Measurements from ENCODE around the gene AUTS2. TPM values are rescaled to one million over a fixed set of nuclear protein-coding genes. Genes with fewer than 3 reads are reported as not detected.

AUTS2 gene
- total RNA-seq, 1 experiment from 2014 or later: not detected

GRCh38 chr7:70178787-70179186 lies 580.5 kb downstream of the AUTS2 start:
- H3K4me3 ChIP-seq: no peak overlapping the region
- H3K36me3 ChIP-seq: no peaks in the 10 kb centered on the region
- H3K9me3 ChIP-seq (replicated peaks): peaks cover 3% of the 10 kb centered on the region
- no peak for DNase-seq (ENCODE audit: low read depth in 1 of 2, low spot score in 2 of 2)
- H3K27ac ChIP-seq: no peak overlapping the region
- H3K4me1 ChIP-seq (replicated peaks): no peaks in the 10 kb centered on the region
- no peaks in the 10 kb centered on the region for H3K27me3 ChIP-seq (replicated peaks)

- DNase-seq (ENCODE audit: low read depth in 1 of 2, low spot score in 2 of 2): no peak
- Histone ChIP-seq H3K27me3 (replicated peaks) (no peaks in the 10 kb centered on the region), H3K4me1 (replicated peaks) (no peaks in the 10 kb centered on the region), H3K4me3 (no peak overlapping the region), H3K9me3 (replicated peaks) (peaks cover 3% of the 10 kb centered on the region), H3K27ac (no peak overlapping the region), H3K36me3 (no peaks in the 10 kb centered on the region)
These were observed 584.2 kb downstream of the AUTS2 start for GRCh38 chr7:70182521-70182920.

GRCh38 chr7:70183278-70183677 lies 585.0 kb downstream of the AUTS2 start:
- Histone ChIP-seq H3K27me3 (replicated peaks) (no peaks in the 10 kb centered on the region), H3K27ac (no peak overlapping the region), H3K4me3 (no peak overlapping the region), H3K9me3 (replicated peaks) (peaks cover 6% of the 10 kb centered on the region), H3K4me1 (replicated peaks) (no peaks in the 10 kb centered on the region), H3K36me3 (no peaks in the 10 kb centered on the region)
- no peak for DNase-seq (ENCODE audit: low read depth in 1 of 2, low spot score in 2 of 2)

GRCh38 chr7:70188901-70189650 lies 590.8 kb downstream of the AUTS2 start:
- Histone ChIP-seq H3K9me3 (replicated peaks) (peaks cover 4% of the 10 kb centered on the region), H3K27me3 (replicated peaks) (no peaks in the 10 kb centered on the region), H3K27ac (no peak overlapping the region), H3K4me1 (replicated peaks) (no peaks in the 10 kb centered on the region), H3K4me3 (no peak overlapping the region), H3K36me3 (no peaks in the 10 kb centered on the region)
- DNase-seq (ENCODE audit: low read depth in 1 of 2, low spot score in 2 of 2): no peak

- no peak overlapping the region for H3K27ac ChIP-seq
These were observed 591.5 kb downstream of the AUTS2 start for GRCh38 chr7:70189776-70190175.

GRCh38 chr7:70190281-70190680 lies 592.0 kb downstream of the AUTS2 start:
- H3K27me3 ChIP-seq (replicated peaks): no peaks in the 10 kb centered on the region
- H3K27ac ChIP-seq: no peak overlapping the region
- DNase-seq (ENCODE audit: low read depth in 1 of 2, low spot score in 2 of 2): no peak
- no peaks in the 10 kb centered on the region for H3K36me3 ChIP-seq
- H3K4me3 ChIP-seq: no peak overlapping the region
- H3K9me3 ChIP-seq (replicated peaks): peaks cover 7% of the 10 kb centered on the region
- no peaks in the 10 kb centered on the region for H3K4me1 ChIP-seq (replicated peaks)

More at GRCh38 chr7:70189776-70190175, 591.5 kb downstream of the AUTS2 start:
- H3K36me3 ChIP-seq: no peaks in the 10 kb centered on the region
- no peaks in the 10 kb centered on the region for H3K4me1 ChIP-seq (replicated peaks)
- no peak overlapping the region for H3K4me3 ChIP-seq
- no peak for DNase-seq (ENCODE audit: low read depth in 1 of 2, low spot score in 2 of 2)
- H3K9me3 ChIP-seq (replicated peaks): peaks cover 7% of the 10 kb centered on the region
- no peaks in the 10 kb centered on the region for H3K27me3 ChIP-seq (replicated peaks)

GRCh38 chr7:70193514-70193913 lies 595.2 kb downstream of the AUTS2 start:
- H3K27ac ChIP-seq: no peak overlapping the region
- H3K4me1 ChIP-seq (replicated peaks): no peaks in the 10 kb centered on the region
- H3K4me3 ChIP-seq: no peak overlapping the region
- peaks cover 6% of the 10 kb centered on the region for H3K9me3 ChIP-seq (replicated peaks)
- DNase-seq (ENCODE audit: low read depth in 1 of 2, low spot score in 2 of 2): no peak
- no peaks in the 10 kb centered on the region for H3K36me3 ChIP-seq
- H3K27me3 ChIP-seq (replicated peaks): no peaks in the 10 kb centered on the region

GRCh38 chr7:70208236-70209063 lies 610.2 kb downstream of the AUTS2 start:
- Histone ChIP-seq H3K36me3 (no peaks in the 10 kb centered on the region), H3K27me3 (replicated peaks) (no peaks in the 10 kb centered on the region), H3K27ac (no peak overlapping the region), H3K9me3 (replicated peaks) (no peaks in the 10 kb centered on the region; the same call in 1 of the 2 replicates), H3K4me3 (no peak overlapping the region), H3K4me1 (replicated peaks) (no peaks in the 10 kb centered on the region)
- DNase-seq (ENCODE audit: low read depth in 1 of 2, low spot score in 2 of 2): no peak

- Histone ChIP-seq H3K27ac (no peak overlapping the region), H3K4me1 (replicated peaks) (no peaks in the 10 kb centered on the region), H3K27me3 (replicated peaks) (no peaks in the 10 kb centered on the region), H3K4me3 (no peak overlapping the region), H3K9me3 (replicated peaks) (no peaks in the 10 kb centered on the region; the same call in 1 of the 2 replicates), H3K36me3 (no peaks in the 10 kb centered on the region)
- DNase-seq (ENCODE audit: low read depth in 1 of 2, low spot score in 2 of 2): no peak
These were observed 612.1 kb downstream of the AUTS2 start for GRCh38 chr7:70210200-70210935.

GRCh38 chr7:70210936-70211310 lies 612.6 kb downstream of the AUTS2 start:
- H3K27ac ChIP-seq: no peak overlapping the region
- no peak overlapping the region for H3K4me3 ChIP-seq
- H3K9me3 ChIP-seq (replicated peaks): no peaks in the 10 kb centered on the region; the same call in 1 of the 2 replicates
- no peaks in the 10 kb centered on the region for H3K36me3 ChIP-seq
- no peaks in the 10 kb centered on the region for H3K27me3 ChIP-seq (replicated peaks)
- H3K4me1 ChIP-seq (replicated peaks): no peaks in the 10 kb centered on the region
- DNase-seq (ENCODE audit: low read depth in 1 of 2, low spot score in 2 of 2): no peak

- no peaks in the 10 kb centered on the region for H3K36me3 ChIP-seq
- no peak for DNase-seq (ENCODE audit: low read depth in 1 of 2, low spot score in 2 of 2)
- no peaks in the 10 kb centered on the region; the same call in none of the 2 replicates for H3K9me3 ChIP-seq (replicated peaks)
- H3K4me1 ChIP-seq (replicated peaks): no peaks in the 10 kb centered on the region
- no peak overlapping the region for H3K4me3 ChIP-seq
- H3K27me3 ChIP-seq (replicated peaks): no peaks in the 10 kb centered on the region
- no peak overlapping the region for H3K27ac ChIP-seq
These were observed 614.0 kb downstream of the AUTS2 start for GRCh38 chr7:70212281-70212680.

- H3K4me1 ChIP-seq (replicated peaks): no peaks in the 10 kb centered on the region
- H3K36me3 ChIP-seq: no peaks in the 10 kb centered on the region
- no peak overlapping the region for H3K27ac ChIP-seq
- H3K4me3 ChIP-seq: no peak overlapping the region
- DNase-seq (ENCODE audit: low read depth in 1 of 2, low spot score in 2 of 2): no peak
- H3K9me3 ChIP-seq (replicated peaks): no peaks in the 10 kb centered on the region; the same call in 1 of the 2 replicates
- no peaks in the 10 kb centered on the region for H3K27me3 ChIP-seq (replicated peaks)
These were observed 615.8 kb downstream of the AUTS2 start for GRCh38 chr7:70214071-70214470.

- Histone ChIP-seq H3K4me1 (replicated peaks) (no peaks in the 10 kb centered on the region), H3K9me3 (replicated peaks) (no peaks in the 10 kb centered on the region; the same call in 1 of the 2 replicates), H3K4me3 (no peak overlapping the region), H3K27me3 (replicated peaks) (no peaks in the 10 kb centered on the region), H3K36me3 (no peaks in the 10 kb centered on the region), H3K27ac (no peak overlapping the region)
- no peak for DNase-seq (ENCODE audit: low read depth in 1 of 2, low spot score in 2 of 2)
These were observed 617.2 kb downstream of the AUTS2 start for GRCh38 chr7:70215491-70215890.

Data from SJSA1 (cell line).